Endothelial cell of umbilical vein (primary cell): ENCODE data around the gene ZNF615.

Source experiments
- CTCF ChIP-seq, 2 donors: IDR thresholded peaks; 1 replicate in 1 of 2; 2 replicates in 1 of 2; pipeline ENCODE4 v1.5.1; 2011; ENCODE audit warnings: low read length in 2 of 2, mild to moderate bottlenecking in 2 of 2, moderate library complexity in 2 of 2, control low read depth in 1 of 2, inconsistent platforms in 1 of 2, low read depth in 1 of 2; ENCODE audit not compliant: insufficient read depth in 1 of 2; ENCODE audit errors: extremely low read depth in 1 of 2
- EZH2 ChIP-seq: IDR thresholded peaks from 2 replicates; pipeline ENCODE4 v1.6.1; 2012; ENCODE audit warnings: borderline replicate concordance, low read depth, mild to moderate bottlenecking, moderate library complexity, low read length, inconsistent platforms; ENCODE audit not compliant: severe bottlenecking
- FOS ChIP-seq: IDR thresholded peaks from 2 replicates; pipeline ENCODE4 v1.6.1; 2011; ENCODE audit warnings: mild to moderate bottlenecking, low read length, moderate library complexity, borderline replicate concordance; ENCODE audit not compliant: insufficient read depth
- GATA2 ChIP-seq: IDR thresholded peaks from 2 replicates; pipeline ENCODE4 v1.7.0; 2011; ENCODE audit warnings: low read depth, mild to moderate bottlenecking, moderate library complexity, mixed read lengths, low read length; ENCODE audit not compliant: insufficient read length, insufficient read depth
- JUN ChIP-seq: IDR thresholded peaks from 2 replicates; pipeline ENCODE4 v1.6.1; 2011; ENCODE audit warnings: borderline replicate concordance, low read depth; ENCODE audit not compliant: insufficient read length, insufficient read depth
- MAX ChIP-seq: IDR thresholded peaks from 2 replicates; pipeline ENCODE4 v1.6.1; 2011; ENCODE audit not compliant: insufficient read depth, insufficient read length
- MYC ChIP-seq: IDR thresholded peaks from one replicate; pipeline ENCODE4 v1.6.1; 2011; ENCODE audit warnings: mild to moderate bottlenecking, low read depth, low read length
- POLR2A ChIP-seq: IDR thresholded peaks from 2 replicates; pipeline ENCODE4 v1.6.1; 2012; ENCODE audit warnings: low read depth, mild to moderate bottlenecking, control low read depth, low read length
- POLR2AphosphoS5 ChIP-seq: IDR thresholded peaks from 2 replicates; pipeline ENCODE4 v1.6.1; 2012; ENCODE audit warnings: low read depth, mild to moderate bottlenecking, control low read depth, low read length, moderate library complexity; ENCODE audit not compliant: insufficient read depth

- TF ChIP-seq GATA2, result no peak
- TF ChIP-seq MAX, result no peak
- no peak for TF ChIP-seq CTCF (IDR thresholded peaks at IDR 0.05; ENCODE audit: extremely low read depth in 1 of 2, insufficient read depth in 1 of 2, low read depth in 1 of 2, low read length in 2 of 2)
- TF ChIP-seq POLR2A, result no peak
- no peak for TF ChIP-seq JUN
- no peak for TF ChIP-seq EZH2
- TF ChIP-seq POLR2AphosphoS5, result no peak
- TF ChIP-seq FOS, result no peak
- no peak for TF ChIP-seq MYC
Measured at GRCh38 chr19:51994048-51994644, 13.9 kb downstream of the ZNF615 start.
